ENCODE results near the gene FARP1. TPM values are rescaled to one million over a fixed set of nuclear protein-coding genes. Genes with fewer than 3 reads are reported as not detected.

FARP1 gene
- total RNA-seq, 4 donors from 2014 or later = 28.3 to 69.2 (median 36.4) TPM

GRCh38 chr13:98216135-98216565 is 73.3 kb downstream of the FARP1 start:
- Histone ChIP-seq H3K27me3 (no peaks in the 10 kb centered on the region), H3K9me3 (no peaks in the 10 kb centered on the region), H3K4me3 (no peak overlapping the region), H3K36me3 (peaks cover 0 to 10% of the 10 kb centered on the region in 2 donors), H3K4me1 (peaks cover 0 to 34% (median 0%) of the 10 kb centered on the region in 3 donors), H3K27ac (no peak overlapping the region)
- 60% methylated on average over 3 of the region's 4 CpGs for WGBS, 2 donors (ENCODE audit: low coverage in 1 of 2)
- ATAC-seq = no peak
- TF ChIP-seq POLR2A (IDR thresholded peaks at IDR 0.05) = no peak
- TF ChIP-seq POLR2AphosphoS5 (IDR thresholded peaks at IDR 0.05) = no peak
- no peak for TF ChIP-seq CTCF (IDR thresholded peaks at IDR 0.05)
- TF ChIP-seq EP300 (IDR thresholded peaks at IDR 0.05) = no peak

- TF ChIP-seq POLR2A (IDR thresholded peaks at IDR 0.05) (no peak), CTCF (IDR thresholded peaks at IDR 0.05) (no peak), POLR2AphosphoS5 (IDR thresholded peaks at IDR 0.05) (no peak), EP300 (IDR thresholded peaks at IDR 0.05) (no peak)
- no peak for ATAC-seq
- no peak overlapping the region for H3K27ac ChIP-seq
- H3K36me3 ChIP-seq = peaks cover 0 to 10% of the 10 kb centered on the region in 2 donors
- H3K4me3 ChIP-seq = no peak overlapping the region
- H3K27me3 ChIP-seq = no peaks in the 10 kb centered on the region
- no peaks in the 10 kb centered on the region for H3K9me3 ChIP-seq
- 77 to 83% methylated on average over 6 to 7 of the region's 7 CpGs for WGBS, 2 donors (ENCODE audit: low coverage in 1 of 2)
- peaks cover 0 to 40% (median 0%) of the 10 kb centered on the region in 3 donors for H3K4me1 ChIP-seq
These were observed 73.9 kb downstream of the FARP1 start for GRCh38 chr13:98216711-98217285.

GRCh38 chr13:98217597-98217996 is 74.7 kb downstream of the FARP1 start:
- no peak for ATAC-seq
- Histone ChIP-seq H3K4me1 (peaks cover 0 to 47% (median 0%) of the 10 kb centered on the region in 3 donors), H3K27ac (no peak overlapping the region), H3K36me3 (peaks cover 0 to 10% of the 10 kb centered on the region in 2 donors), H3K9me3 (no peaks in the 10 kb centered on the region), H3K27me3 (no peaks in the 10 kb centered on the region), H3K4me3 (no peak overlapping the region)
- no peak for TF ChIP-seq EP300 (IDR thresholded peaks at IDR 0.05)
- no peak for TF ChIP-seq POLR2A (IDR thresholded peaks at IDR 0.05)
- no peak for TF ChIP-seq POLR2AphosphoS5 (IDR thresholded peaks at IDR 0.05)
- no peak for TF ChIP-seq CTCF (IDR thresholded peaks at IDR 0.05)
- WGBS, 2 donors (ENCODE audit: low coverage in 1 of 2) = 88 to 90% methylated on average over 4 to 10 of the region's 12 CpGs

GRCh38 chr13:98219685-98220084 is 76.8 kb downstream of the FARP1 start:
- H3K27ac ChIP-seq = no peak overlapping the region
- ATAC-seq = no peak
- H3K4me1 ChIP-seq = peaks cover 0 to 45% (median 0%) of the 10 kb centered on the region in 3 donors
- 83 to 93% methylated on average over 3 to 6 of the region's 6 CpGs for WGBS, 2 donors (ENCODE audit: low coverage in 1 of 2)
- H3K27me3 ChIP-seq = no peaks in the 10 kb centered on the region
- no peak for TF ChIP-seq CTCF (IDR thresholded peaks at IDR 0.05)
- no peak for TF ChIP-seq POLR2A (IDR thresholded peaks at IDR 0.05)
- TF ChIP-seq EP300 (IDR thresholded peaks at IDR 0.05) = no peak
- no peak for TF ChIP-seq POLR2AphosphoS5 (IDR thresholded peaks at IDR 0.05)
- H3K9me3 ChIP-seq = no peaks in the 10 kb centered on the region
- no peaks in the 10 kb centered on the region for H3K36me3 ChIP-seq
- H3K4me3 ChIP-seq = no peak overlapping the region

GRCh38 chr13:98220271-98220791 is 77.4 kb downstream of the FARP1 start:
- H3K9me3 ChIP-seq = no peaks in the 10 kb centered on the region
- TF ChIP-seq CTCF (IDR thresholded peaks at IDR 0.05) (no peak), EP300 (IDR thresholded peaks at IDR 0.05) (no peak), POLR2AphosphoS5 (IDR thresholded peaks at IDR 0.05) (no peak), POLR2A (IDR thresholded peaks at IDR 0.05) (no peak)
- H3K4me1 ChIP-seq = peaks cover 0 to 41% (median 0%) of the 10 kb centered on the region in 3 donors
- no peaks in the 10 kb centered on the region for H3K27me3 ChIP-seq
- 29 to 32% methylated on average over 2 to 4 of the region's 4 CpGs for WGBS, 2 donors (ENCODE audit: low coverage in 1 of 2)
- H3K4me3 ChIP-seq = no peak overlapping the region
- no peaks in the 10 kb centered on the region for H3K36me3 ChIP-seq
- no peak overlapping the region for H3K27ac ChIP-seq
- no peak for ATAC-seq

Measured in gastroesophageal sphincter (tissue), 4 donors.